KOPT-K1 (cell line): ENCODE measurements around the gene KCNJ1.

Source experiments
- H3K27ac ChIP-seq: fragments of 200-600 bp; sonication (generic); 2 replicates; pipeline ENCODE4 v1.5.1; 2016; ENCODE audit warnings: antibody characterized with exemption, mild to moderate bottlenecking, low read depth, low read length; ENCODE audit not compliant: poor library complexity, severe bottlenecking
- H3K36me3 ChIP-seq: fragments of 200-600 bp; sonication (generic); 2 replicates; pipeline ENCODE4 v1.5.1; 2017; ENCODE audit warnings: antibody characterized with exemption, mild to moderate bottlenecking, low read length, moderate library complexity; ENCODE audit not compliant: insufficient read depth
- H3K9me3 ChIP-seq: fragments of 200-600 bp; sonication (generic); 2 replicates; pipeline ENCODE4 v1.5.1; 2017; ENCODE audit warnings: antibody characterized with exemption, low read length, mild to moderate bottlenecking; ENCODE audit not compliant: insufficient read depth, poor library complexity, severe bottlenecking

Gene KCNJ1

GRCh38 chr11:128810784-128811514, 56.1 kb downstream of the KCNJ1 start:
- H3K27ac ChIP-seq: no peak overlapping the region
- no peaks in the 10 kb centered on the region for H3K9me3 ChIP-seq
- H3K36me3 ChIP-seq: peaks cover 83% of the 10 kb centered on the region

GRCh38 chr11:128809128-128809527, 58.0 kb downstream of the KCNJ1 start:
- peaks cover 90% of the 10 kb centered on the region for H3K36me3 ChIP-seq
- H3K27ac ChIP-seq: no peak overlapping the region
- H3K9me3 ChIP-seq: no peaks in the 10 kb centered on the region

GRCh38 chr11:128807909-128808308, 59.2 kb downstream of the KCNJ1 start:
- no peaks in the 10 kb centered on the region for H3K9me3 ChIP-seq
- H3K36me3 ChIP-seq: peaks cover 90% of the 10 kb centered on the region
- H3K27ac ChIP-seq: no peak overlapping the region

- H3K36me3 ChIP-seq: peaks cover 84% of the 10 kb centered on the region
- no peak overlapping the region for H3K27ac ChIP-seq
- H3K9me3 ChIP-seq: no peaks in the 10 kb centered on the region
Measured at GRCh38 chr11:128806506-128807261, 60.4 kb downstream of the KCNJ1 start.

GRCh38 chr11:128804481-128804880, 62.6 kb downstream of the KCNJ1 start:
- H3K27ac ChIP-seq: no peak overlapping the region
- no peaks in the 10 kb centered on the region for H3K9me3 ChIP-seq
- peaks cover 84% of the 10 kb centered on the region for H3K36me3 ChIP-seq

GRCh38 chr11:128803449-128804245, 63.4 kb downstream of the KCNJ1 start:
- H3K9me3 ChIP-seq: no peaks in the 10 kb centered on the region
- H3K27ac ChIP-seq: no peak overlapping the region
- H3K36me3 ChIP-seq: peaks cover 82% of the 10 kb centered on the region

GRCh38 chr11:128803011-128803410, 64.1 kb downstream of the KCNJ1 start:
- no peaks in the 10 kb centered on the region for H3K9me3 ChIP-seq
- H3K36me3 ChIP-seq: peaks cover 82% of the 10 kb centered on the region
- no peak overlapping the region for H3K27ac ChIP-seq

- Histone ChIP-seq H3K27ac (peak overlapping the region; percentile 24), H3K36me3 (peaks cover 81% of the 10 kb centered on the region), H3K9me3 (no peaks in the 10 kb centered on the region)
Measured at GRCh38 chr11:128802358-128802981, 64.6 kb downstream of the KCNJ1 start.

GRCh38 chr11:128800871-128801417, 66.2 kb downstream of the KCNJ1 start:
- Histone ChIP-seq H3K9me3 (no peaks in the 10 kb centered on the region), H3K27ac (no peak overlapping the region), H3K36me3 (peaks cover 81% of the 10 kb centered on the region)

- no peak overlapping the region for H3K27ac ChIP-seq
- peaks cover 82% of the 10 kb centered on the region for H3K36me3 ChIP-seq
- no peaks in the 10 kb centered on the region for H3K9me3 ChIP-seq
Measured at GRCh38 chr11:128796270-128796669, 70.8 kb downstream of the KCNJ1 start.

- Histone ChIP-seq H3K36me3 (peaks cover 71% of the 10 kb centered on the region), H3K27ac (no peak overlapping the region)
Measured at GRCh38 chr11:128790196-128790595, 76.9 kb downstream of the KCNJ1 start.

GRCh38 chr11:128789497-128790150, 77.5 kb downstream of the KCNJ1 start:
- peaks cover 75% of the 10 kb centered on the region for H3K36me3 ChIP-seq
- H3K9me3 ChIP-seq: no peaks in the 10 kb centered on the region
- H3K27ac ChIP-seq: no peak overlapping the region

More at GRCh38 chr11:128790196-128790595, 76.9 kb downstream of the KCNJ1 start:
- no peaks in the 10 kb centered on the region for H3K9me3 ChIP-seq
